NCI-H2227 treated with DMSO at 0.1 percent for 48 hours (cell line): Measurements from ENCODE around the gene TRMT1.
"Not testable (repeated sequence)": the region's sequence is repeated elsewhere in the genome, so short reads cannot be mapped to it uniquely, and the experiment has no call there.

Source experiments
- DNase-seq: peaks from one replicate; lab custom pipeline; 2025; lab: John Stamatoyannopoulos, UW

Gene TRMT1

DNA sequence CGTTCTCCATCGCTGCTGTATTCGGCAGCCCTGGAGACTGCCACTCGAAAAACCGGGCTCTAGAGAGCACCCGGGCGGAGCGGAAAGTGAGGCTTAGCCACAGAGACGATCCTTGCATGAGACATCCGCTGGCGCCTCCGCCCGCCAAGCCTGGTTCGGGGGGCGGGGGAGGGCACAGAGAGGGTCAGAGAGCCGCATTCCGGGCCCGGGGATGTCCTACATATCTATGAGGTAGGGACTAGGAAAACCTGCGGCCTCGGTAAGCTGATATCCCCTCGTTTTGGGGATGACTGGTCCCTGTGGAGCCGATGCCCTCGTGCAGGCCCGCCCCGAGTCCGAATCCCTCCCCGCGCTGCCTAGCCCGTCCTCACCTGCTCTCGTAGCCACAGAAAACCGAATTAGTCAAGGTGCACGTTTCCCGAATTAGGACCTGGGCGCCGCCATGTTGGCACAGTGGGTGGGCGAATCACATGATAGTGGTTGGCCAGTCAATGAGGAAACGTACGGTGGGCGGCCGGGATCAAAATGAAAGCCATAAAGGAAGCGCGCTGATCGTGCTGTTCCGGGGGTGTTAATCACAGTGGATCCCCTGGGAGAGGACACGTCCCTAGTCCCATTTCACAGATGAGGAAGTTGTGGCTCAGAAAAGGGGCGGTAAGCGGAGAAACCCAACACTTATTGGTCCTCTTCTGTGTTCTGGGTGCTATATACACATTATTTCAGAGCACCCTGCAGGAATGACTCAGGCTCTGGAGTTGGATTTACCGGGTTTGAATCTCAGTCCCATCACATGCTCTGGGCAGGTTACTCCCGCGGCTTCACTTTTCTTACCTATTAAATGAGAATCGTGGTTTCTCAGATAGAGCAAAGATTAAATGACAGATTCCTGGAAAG, at the start of gene TRMT1:
TSS of gene TRMT1 (minus strand) at position 459 of the 894 bp plus-strand sequence. CDS start at position 118, 341 bp downstream.
- peak; percentile 69 for DNase-seq

DNA sequence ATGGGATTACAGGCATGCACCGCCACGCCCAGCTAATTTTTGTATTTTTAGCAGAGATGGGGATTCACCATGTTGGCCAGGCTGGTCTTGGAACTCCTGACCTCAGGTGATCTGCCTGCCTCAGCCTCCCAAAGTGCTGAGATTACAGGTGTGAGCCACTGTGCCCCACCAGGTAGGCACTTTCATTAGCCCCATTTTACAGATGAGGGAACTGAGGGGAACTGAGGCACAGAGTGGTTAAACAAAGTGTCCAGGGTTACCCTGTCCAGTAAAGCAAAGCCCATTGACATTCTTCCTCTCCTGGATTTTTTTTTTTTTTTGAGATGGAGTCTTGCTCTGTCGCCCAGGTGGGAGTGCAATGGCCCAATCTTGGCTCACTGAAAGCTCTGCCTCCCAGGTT, 49.6 kb upstream of the TRMT1 start:
- DNase-seq = not testable (repeated sequence)

DNA sequence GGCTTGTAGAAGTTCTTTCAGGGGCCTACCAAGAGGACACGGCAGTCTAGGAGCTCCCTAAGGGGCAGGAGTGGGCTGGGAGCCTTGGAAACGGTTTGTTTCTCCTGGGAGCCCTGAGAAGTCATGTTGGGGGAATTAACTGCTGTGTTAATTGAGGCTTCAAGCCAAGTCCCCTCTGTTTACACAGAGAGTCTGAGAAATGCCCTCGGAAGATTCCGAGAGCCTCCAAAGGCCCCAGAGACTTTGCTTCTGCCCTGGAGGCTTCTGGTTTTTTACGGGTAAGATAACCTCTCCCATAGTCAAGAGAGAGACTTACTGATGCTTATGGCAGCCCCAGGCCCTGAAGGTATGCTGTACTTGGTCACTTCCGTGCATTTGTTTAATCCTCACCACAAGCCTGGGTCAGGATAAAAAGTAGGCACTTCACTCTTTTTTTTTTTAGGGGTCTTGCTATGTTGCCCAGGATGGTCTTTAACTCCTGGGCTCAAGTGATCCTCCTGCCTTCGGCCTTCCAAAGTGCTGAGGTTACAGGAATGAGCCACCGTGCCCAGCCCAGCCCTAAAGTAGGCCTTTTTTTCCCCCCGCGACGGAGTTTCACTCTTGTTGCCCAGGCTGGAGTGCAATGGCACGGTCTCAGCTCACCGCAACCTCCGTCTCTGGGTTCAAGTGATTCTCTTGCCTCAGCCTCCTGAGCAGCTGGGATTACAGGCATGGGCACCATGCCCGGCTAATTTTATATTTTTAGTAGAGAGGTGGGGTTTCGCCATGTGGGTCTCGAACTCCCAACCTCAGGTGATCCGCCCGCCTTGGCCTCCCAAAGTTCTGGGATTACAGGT, 48.8 kb upstream of the TRMT1 start:
- no peak for DNase-seq

DNA sequence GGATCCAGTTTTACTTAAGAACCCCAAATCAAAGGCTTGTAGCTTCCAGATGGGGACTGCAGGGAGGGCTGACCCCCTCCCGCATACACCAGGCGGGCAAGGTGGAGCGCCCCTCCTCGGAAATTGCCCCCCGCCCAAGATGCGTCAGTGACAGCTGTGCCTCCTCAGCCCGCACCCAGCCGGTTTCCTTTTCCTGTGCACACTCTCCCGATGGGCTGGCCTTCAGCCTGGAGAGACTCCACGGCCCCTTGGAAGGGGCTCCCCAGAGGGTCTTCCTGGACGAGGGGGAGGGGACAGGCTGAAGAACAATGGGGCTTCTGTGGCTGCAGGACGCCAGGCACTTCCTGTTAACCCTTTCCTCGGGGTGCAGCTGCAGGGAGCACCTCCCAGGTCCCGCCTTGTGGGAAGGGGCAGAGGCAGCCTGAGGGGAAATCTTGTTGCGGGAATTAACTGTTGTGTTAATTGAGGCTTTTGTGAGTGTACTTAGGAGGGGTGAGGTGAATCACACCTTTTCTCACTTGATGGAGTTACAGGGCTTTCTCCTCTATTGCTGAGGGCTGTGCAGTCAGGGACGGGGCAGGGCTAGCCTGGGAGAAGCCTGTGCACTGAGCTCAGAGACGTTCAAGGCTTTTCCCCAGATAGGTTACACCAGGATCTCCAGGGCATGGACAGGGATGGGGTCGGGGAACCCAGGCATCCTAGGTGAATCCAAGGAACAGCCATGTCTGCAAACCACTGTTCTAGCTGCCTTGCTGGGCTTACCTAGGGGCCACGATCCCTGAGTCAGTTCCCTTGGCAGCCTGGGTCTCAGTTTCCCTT, 48.0 kb upstream of the TRMT1 start:
- DNase-seq = peak; percentile 15

DNA sequence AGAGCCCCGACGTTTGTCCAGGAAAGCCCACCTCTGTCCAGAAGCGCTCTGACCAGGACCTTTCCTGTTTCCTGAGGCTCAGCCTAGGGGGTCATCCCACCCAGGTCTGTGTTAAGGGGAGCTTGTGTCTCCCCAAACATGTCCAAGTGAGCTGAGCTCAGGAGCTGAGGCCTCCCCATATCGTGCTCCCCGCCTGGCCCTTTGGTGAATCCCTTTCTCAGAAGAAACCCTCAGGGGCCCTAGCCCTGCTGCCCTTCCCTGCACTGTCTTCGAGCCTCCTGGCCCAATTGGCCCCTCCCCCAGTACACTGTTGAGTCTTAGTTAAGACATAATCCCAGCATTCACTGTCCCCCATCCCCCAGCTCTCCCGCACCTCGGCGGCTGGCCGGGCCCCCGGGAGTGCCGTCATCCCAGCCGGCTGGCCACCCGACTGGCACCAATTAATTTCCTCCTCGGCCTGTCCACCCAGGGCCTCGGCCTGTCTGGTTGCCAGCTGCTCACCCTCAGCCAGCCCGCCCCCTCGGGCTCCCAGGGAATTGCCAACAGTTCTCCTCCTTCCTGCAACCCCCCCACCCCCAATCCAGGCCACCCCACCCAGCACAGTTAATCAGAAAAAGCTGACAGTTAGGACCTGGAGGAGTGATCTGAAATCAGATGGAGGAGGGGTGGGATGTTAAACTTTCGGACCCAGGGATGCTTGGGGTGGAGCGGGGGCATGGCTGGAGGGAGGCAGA, 47.2 kb upstream of the TRMT1 start:
- DNase-seq = peak; percentile 9

DNA sequence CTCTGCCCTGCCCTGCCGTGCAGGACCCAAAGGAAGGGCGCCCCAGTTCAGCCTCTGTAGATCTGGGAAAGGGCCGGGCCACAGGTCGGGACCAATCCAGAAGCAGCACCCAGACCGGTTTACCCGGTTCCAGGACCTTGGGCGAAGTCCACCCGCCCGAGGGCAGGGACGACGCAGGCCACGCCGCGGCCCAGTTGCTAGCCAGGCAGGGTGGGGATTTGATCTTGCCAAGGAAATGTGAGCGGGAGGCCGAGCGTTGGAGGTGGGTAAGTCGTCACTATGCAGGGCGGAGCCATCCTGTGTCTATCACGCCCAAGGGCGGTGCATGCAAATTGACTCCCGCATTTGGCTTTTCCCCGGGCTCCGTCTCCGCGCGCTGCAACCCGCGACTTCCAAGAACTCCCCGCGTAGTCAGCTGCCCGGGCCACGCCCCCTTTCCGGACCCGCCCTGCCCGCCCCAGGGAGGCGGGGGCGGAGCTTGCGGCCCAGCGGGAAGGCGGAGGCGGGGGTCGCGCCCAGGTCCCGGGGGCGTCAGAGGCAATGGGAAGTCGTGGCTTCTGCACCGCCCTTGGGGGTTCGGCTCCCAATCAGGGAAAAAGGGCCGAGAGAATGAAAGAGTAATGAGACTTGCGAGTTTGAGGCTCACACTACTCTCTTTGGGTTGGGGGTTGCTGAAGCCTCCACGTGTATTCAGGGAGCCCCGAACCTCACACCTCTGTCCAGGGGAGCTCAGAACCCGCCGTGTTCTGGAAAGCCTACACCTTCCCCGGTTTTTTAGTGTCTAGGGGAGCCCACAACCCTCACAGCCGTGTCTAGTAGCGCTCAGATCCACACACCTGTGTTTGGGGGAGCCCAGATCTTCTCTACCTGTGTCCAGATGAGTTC, 46.4 kb upstream of the TRMT1 start:
- DNase-seq = peak; percentile 70

DNA sequence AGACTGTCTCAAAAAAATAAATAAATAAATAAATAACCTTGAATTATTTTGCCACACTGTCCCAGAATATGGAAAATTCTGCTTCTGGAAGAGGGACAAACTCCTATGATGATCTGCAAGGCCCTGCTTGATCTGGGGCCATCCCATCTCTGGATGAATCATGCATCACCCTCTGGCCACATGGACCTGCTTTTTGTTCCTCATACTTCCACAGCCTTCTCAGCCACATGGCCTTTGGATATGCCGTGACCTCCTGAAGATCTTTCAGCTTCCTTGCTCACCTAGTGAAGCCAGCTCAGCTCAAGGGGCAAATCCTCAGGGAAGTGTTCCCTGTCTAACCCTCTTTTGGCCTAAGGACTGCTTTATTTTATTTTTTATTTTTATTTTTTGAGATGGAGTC, 44.0 kb upstream of the TRMT1 start:
- no peak for DNase-seq

DNA sequence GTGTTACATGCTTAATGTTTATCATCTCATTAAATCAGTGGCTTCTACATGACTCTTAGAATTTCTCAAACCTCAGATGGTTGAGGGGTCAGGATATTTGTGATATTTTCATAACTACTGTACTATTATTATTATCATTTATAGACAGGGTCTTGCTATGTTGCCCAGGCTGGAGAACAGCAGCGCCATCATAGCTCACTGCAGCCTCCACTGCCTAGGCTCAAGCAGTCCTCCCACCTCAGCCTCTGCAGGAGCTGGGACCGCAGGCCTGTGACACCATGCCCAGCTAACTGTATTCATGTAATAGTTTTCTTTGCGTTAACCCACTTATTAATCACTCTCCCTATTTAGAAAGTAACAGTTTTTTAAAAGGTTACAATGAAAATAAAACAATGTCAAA, 43.2 kb upstream of the TRMT1 start:
- DNase-seq = no peak

DNA sequence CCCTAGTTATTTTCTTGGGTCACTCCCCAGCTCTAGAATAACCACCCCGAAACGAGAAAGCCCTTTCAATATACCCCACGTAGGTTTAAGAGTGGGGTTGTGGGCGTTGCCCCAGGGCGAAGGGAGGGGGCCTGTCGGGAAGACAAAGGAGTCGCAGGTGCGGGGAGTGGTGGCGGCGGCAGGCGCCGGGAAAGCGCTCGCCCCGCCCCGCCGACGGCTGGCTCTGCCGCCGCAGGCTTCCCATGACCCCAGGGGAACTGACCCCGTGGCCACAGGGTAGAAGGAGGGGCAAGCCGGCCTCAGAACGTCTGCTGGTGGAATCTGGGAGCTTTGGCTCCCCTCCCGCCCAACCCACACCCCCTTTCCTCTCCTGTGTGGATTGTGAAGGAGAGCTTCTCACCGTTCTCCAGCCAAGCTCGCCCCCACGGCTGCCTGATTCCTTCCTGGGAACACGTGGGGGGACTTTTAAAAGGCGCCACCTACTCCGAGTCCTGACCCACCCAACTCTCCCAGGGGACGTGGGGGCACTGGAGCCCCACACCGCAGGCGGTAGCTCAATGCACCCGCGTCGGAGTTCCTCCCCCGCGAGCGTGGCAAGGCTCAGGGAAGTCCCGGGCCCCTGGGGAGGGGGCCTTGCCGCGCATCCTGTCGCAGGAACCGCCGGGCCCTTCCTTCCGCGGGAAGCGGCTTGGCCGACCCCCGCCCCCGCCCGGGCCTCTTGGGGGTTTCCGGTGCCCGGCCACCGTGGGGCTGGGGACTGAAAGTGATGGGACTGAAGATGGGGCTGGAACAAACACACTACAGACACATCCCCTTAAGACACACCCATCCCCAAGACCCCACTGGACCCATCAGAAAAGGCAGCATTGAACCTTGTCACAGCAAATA, 39.2 kb upstream of the TRMT1 start:
- peak; percentile 57 for DNase-seq

DNA sequence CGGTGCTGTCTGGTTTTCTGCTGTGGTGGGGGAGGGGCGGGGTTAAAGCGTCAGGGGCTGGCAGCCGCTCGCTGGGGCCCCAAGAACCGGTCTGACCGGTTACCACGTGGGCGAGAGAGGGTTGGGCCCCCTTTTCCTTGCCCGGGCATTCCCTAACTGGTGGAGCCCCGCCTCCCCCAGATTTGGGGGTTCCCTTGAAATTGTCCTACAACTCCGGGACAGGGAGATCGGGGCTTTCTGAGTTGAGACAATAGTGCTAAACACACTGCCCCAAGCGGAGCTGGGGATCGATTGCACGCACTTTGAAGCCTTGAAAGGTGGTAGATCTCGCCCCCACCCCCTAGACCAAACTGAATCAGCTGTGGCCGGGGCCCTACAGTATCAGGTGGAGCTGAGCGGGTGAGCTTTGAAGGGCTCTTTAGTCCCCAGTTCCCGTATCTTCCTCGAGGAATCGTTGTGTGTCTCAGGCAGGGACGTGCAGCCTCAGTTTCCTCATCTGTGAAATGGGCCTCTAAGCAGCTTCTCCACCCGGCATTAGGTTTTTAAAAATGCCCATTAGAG, 38.5 kb upstream of the TRMT1 start:
- DNase-seq = no peak

DNA sequence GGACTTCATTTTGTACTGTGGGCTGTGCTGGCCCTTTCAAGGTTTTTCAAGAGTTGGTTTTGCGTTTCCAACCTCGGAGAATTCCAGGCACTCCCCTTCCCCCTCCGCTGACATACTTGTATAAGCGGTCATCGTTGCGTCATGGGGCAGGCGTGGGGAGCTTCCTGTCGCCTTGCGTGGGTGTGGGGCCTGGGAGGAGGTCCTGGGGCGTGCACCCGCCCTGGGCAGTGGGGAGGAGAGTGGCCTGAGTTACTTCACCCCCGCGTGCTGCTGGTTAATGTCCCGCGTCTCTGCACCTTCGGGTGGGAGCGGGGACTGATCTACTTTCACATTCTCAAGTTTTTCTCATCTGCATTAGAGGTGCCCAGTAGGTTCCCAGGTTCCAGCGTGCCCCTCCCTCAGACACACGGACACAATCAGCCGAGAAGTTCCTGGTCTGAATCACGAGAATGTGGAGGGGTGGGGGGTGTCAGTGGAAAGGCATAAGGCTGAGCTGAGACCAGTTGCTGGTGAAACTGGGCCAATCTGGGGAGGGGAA, 37.8 kb upstream of the TRMT1 start:
- DNase-seq = no peak

DNA sequence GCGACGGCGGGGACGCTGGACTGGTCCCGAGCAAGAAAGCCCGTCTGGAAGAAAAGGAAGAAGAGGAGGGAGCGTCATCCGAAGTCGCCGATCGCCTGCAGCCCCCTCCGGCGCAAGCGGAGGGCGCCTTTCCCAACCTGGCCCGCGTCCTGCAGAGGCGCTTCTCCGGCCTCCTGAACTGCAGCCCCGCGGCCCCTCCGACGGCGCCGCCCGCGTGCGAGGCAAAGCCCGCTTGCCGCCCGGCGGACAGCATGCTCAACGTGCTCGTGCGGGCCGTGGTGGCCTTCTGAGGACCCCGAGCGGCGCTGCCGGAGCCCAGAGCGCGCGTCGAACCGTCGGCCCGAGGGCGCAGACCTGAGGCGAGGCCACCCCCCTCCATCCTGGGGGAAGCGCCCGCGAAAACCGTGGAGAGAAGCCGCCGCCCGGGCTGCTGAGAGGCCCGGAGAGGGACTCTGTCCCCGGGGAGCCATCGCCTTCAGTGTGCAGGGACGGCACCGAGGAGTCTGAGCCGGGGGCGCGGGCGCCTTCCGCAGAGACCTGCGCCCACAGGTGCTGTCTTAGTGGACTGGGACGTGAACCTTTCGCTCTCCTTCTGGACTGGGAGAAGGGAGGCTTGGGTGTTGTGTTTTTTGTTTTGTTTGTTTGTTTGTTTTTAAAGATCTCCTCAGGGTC, 37.2 kb upstream of the TRMT1 start:
- DNase-seq = no peak

DNA sequence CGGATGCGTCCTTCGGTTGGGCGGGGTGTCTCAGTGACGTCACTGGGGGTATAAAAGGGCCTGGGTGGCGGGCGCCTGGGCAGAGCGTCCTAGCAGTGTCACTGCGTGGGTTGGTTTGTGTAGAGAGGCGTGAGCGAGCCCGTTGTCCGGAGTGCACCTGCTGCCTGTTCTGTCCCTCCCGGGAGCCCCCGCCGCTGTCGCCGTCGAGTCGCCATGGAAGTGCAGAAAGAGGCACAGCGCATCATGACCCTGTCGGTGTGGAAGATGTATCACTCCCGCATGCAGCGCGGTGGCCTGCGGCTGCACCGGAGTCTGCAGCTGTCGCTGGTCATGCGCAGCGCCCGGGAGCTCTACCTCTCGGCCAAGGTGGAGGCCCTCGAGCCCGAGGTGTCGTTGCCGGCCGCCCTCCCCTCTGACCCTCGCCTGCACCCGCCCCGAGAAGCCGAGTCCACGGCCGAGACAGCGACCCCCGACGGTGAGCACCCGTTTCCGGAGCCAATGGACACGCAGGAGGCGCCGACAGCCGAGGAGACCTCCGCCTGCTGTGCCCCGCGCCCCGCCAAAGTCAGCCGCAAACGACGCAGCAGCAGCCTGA, 36.5 kb upstream of the TRMT1 start:
- peak; percentile 71 for DNase-seq

DNA sequence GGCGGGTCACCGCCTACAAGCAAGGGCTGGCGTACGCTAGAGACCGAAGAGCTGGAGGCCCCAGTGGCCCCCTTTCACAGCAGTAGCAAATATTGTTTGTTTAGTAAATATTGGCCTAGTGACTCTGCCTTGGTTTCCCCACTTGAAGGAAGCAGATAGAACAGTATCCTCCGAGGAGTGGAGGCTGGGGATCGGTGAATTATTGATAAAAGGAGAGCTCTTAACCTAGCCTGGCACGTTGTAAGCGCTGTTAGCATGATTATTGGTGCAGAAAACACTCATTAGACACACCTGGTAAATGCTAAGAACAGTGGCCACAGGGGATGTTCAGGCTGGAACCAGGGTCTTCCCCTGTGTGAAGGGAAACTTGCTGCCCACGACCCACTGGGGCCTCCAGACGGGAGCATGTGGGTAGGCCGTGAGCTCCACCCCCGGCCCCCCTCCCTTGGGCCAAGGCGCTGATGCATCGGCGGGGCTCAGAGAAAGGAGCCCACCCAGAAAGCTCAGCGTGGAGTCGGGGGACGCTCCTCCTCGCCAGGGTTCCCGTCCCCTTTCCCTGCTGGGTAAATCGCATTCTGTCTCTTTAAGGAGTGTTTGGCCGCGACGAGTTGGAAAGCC, 35.9 kb upstream of the TRMT1 start:
- DNase-seq = no peak

DNA sequence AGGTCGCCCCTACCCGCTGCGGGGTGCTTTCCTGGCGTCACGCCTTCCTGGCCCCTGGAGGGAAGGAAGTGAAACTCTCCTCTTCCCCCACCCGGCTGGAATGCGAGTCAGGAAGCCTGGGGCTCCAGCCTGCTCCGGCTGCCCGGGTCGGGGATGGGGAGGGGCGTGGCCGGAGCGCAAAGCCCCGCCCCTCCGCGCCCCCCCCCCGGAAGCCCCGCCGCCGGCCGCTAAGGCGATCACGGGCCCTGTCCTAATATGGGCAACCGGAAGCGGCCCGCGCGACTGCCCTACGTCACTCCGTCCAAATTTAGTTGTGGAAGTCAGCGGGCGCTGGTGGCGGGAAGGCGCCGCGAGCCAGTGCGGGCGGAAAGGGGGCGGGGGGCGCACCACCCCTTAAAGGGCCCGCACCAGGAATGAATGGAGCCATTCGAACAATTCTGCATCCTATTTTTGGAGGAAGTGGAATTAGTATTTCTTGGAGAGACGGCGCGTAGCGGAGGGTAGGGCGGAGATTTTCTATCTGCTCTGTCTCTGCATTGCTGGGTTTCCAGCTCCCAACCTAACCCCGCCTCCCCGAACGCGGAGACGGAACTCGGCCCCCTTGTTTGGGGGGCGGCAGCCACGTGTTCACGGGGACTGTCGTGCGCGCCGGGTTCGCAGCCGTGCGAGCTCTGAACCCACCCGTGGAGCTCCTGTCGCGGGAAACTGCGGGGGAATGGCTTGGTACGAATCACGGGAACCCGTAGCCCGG, 35.2 kb upstream of the TRMT1 start:
- peak; percentile 93 for DNase-seq

DNA sequence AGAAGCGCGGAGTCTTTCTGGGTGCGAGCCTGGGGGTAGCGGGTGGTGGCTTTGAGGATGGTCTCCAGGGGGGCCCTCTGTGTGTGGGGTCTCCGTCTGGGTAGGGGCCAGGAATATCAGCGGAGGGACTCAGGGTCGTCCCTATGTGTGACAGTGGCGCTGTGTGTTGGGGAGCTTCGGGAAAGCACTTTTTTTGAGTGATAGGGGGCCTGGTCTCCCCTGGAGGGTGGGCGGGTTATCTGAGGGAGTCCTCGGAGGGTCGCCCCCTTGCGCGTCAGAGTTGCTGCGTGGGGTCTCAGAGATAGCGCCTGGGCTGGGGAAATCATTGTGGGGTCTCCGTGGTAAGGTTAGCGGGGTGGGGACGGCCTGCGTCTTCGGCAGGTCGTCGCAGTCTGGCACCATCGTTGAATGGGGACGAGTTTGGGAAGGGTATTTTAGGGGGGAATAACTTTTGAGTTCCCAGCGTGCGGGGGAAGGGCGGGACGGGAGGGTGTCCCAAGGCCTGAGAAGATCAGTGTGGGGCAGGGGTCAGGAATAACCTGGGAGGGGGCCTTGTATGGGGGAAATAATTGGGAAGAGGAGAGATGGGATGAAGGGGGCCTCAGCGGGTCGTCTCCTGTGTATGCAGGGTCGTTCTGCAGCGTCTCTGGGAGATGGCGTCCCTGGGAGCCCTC, 34.5 kb upstream of the TRMT1 start:
- no peak for DNase-seq
